GM18868 (cell line): ENCODE data around the gene MAML3.

Source experiments
- ATAC-seq: cut with Tn5 transposase; IDR thresholded peaks from one replicate; pipeline ENCODE4 v1.9.1; 2021; ENCODE audit warnings: mild to moderate bottlenecking, moderate library complexity; ENCODE audit not compliant: unreplicated experiment

The MAML3 gene

GRCh38 chr4:139769364-139769763 is 384.6 kb downstream of the MAML3 start:
- no peak for ATAC-seq

- ATAC-seq, result no peak
Measured at GRCh38 chr4:139768896-139769295, 385.1 kb downstream of the MAML3 start.

GRCh38 chr4:139768366-139768765 is 385.6 kb downstream of the MAML3 start:
- no peak for ATAC-seq

- no peak for ATAC-seq
Measured at GRCh38 chr4:139767585-139767984, 386.4 kb downstream of the MAML3 start.

GRCh38 chr4:139767168-139767567 is 386.8 kb downstream of the MAML3 start:
- no peak for ATAC-seq

GRCh38 chr4:139764686-139765310 is 389.2 kb downstream of the MAML3 start:
- ATAC-seq, result no peak

GRCh38 chr4:139764182-139764581 is 389.8 kb downstream of the MAML3 start:
- no peak for ATAC-seq

- no peak for ATAC-seq
Measured at GRCh38 chr4:139763672-139764071, 390.3 kb downstream of the MAML3 start.

- no peak for ATAC-seq
Measured at GRCh38 chr4:139763205-139763604, 390.8 kb downstream of the MAML3 start.

GRCh38 chr4:139762720-139763119 is 391.3 kb downstream of the MAML3 start:
- no peak for ATAC-seq

- peak; percentile 88 for ATAC-seq
Measured at GRCh38 chr4:139761461-139761860, 392.5 kb downstream of the MAML3 start.

GRCh38 chr4:139760567-139760966 is 393.4 kb downstream of the MAML3 start:
- ATAC-seq, result no peak

GRCh38 chr4:139759097-139759496 is 394.9 kb downstream of the MAML3 start:
- no peak for ATAC-seq

GRCh38 chr4:139756391-139757180 is 397.4 kb downstream of the MAML3 start:
- no peak for ATAC-seq

GRCh38 chr4:139754938-139755337 is 399.0 kb downstream of the MAML3 start:
- ATAC-seq, result no peak

GRCh38 chr4:139753686-139754085 is 400.3 kb downstream of the MAML3 start:
- no peak for ATAC-seq

GRCh38 chr4:139749835-139750498 is 404.0 kb downstream of the MAML3 start:
- ATAC-seq, result no peak

GRCh38 chr4:139749338-139749737 is 404.6 kb downstream of the MAML3 start:
- no peak for ATAC-seq

GRCh38 chr4:139746431-139747171 is 407.4 kb downstream of the MAML3 start:
- ATAC-seq, result no peak

- ATAC-seq, result no peak
Measured at GRCh38 chr4:139745111-139745639, 408.8 kb downstream of the MAML3 start.

GRCh38 chr4:139744232-139744631 is 409.8 kb downstream of the MAML3 start:
- no peak for ATAC-seq
